NCI-H446 treated with DMSO at 0.1 percent for 48 hours (cell line): ENCODE data around the gene PDE8B.
"Not testable (repeated sequence)": the region's sequence is repeated elsewhere in the genome, so short reads cannot be mapped to it uniquely, and the experiment has no call there.

Experiments used
- DNase-seq: peaks from one replicate; lab custom pipeline; 2025; lab: John Stamatoyannopoulos, UW

The PDE8B gene

GRCh38 chr5:77366717-77367500 lies 156.4 kb downstream of the PDE8B start:
- DNase-seq: no peak

- DNase-seq: no peak
Observed at GRCh38 chr5:77367741-77368140, 157.3 kb downstream of the PDE8B start.

- no peak for DNase-seq
Observed at GRCh38 chr5:77368367-77368766, 157.9 kb downstream of the PDE8B start.

DNA sequence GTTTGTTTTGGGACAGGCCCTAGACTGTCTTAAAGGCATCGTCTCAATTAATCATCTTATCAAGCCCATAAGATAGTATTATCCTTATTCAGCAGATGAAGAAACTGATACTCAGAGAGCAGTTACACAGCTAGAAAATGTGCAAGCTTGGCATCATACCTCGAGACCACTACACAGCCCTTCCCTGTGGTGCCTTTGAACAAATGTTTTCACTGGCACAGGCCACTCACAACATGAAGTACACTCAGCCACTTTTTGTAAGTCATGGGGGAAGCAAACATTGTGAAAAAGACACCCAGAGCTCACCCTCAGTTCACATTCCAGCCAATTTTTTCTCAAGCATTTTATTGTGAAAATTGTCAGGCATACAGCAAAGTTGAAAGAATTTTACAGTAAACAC lies 159.1 kb downstream of the PDE8B start:
- no peak for DNase-seq

GRCh38 chr5:77374686-77375085 lies 164.2 kb downstream of the PDE8B start:
- DNase-seq: no peak

GRCh38 chr5:77376609-77377300 lies 166.3 kb downstream of the PDE8B start:
- DNase-seq: no peak

DNA sequence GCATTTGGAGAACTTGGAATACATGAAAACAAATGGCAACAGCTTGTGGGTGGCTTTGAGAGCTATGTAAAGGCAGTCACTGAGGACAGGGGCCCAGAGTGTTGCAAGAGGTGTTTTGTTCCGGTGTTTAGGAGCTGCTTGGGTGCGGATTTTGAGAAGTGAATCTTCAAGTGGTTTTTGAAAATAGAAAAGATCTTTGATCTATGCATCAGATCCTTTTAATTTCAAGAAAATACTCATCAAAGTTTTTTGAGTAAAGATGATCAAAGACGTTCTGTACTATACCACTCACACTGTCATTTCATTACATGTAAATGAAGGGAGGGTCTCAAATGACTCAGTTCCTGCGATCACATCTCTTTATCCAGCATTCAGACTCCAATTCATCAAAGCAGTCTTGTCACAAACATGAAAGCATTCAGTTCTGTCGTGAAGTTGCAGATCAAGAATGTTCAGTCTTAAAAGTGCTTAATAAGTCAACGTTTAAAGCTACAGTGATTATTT lies 169.1 kb downstream of the PDE8B start:
- no peak for DNase-seq

GRCh38 chr5:77380636-77381035 lies 170.2 kb downstream of the PDE8B start:
- DNase-seq: no peak

GRCh38 chr5:77383336-77383735 lies 172.9 kb downstream of the PDE8B start:
- not testable (repeated sequence) for DNase-seq

GRCh38 chr5:77386340-77386739 lies 175.9 kb downstream of the PDE8B start:
- not testable (repeated sequence) for DNase-seq

DNA sequence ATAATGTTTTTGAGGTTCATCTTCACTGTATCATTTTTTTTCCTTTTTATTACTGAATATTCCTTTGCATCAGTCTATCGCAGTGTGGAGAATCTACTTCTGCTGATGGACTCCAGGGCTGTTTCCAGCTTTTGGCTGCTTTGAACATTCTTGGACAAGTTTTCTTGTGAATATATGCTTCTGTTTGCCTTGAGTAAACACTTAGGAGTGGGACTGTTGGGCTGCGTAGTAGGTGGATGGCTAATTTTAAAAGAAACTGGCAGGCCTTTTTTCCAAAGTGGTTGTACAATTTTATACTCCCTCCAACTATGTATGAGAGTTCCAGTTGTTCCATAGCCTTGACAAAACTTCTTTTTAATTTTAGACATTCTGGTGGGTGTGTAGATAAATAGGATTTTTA lies 179.3 kb downstream of the PDE8B start:
- DNase-seq: no peak

- DNase-seq: no peak
Observed at GRCh38 chr5:77390221-77390620, 179.7 kb downstream of the PDE8B start.

DNA sequence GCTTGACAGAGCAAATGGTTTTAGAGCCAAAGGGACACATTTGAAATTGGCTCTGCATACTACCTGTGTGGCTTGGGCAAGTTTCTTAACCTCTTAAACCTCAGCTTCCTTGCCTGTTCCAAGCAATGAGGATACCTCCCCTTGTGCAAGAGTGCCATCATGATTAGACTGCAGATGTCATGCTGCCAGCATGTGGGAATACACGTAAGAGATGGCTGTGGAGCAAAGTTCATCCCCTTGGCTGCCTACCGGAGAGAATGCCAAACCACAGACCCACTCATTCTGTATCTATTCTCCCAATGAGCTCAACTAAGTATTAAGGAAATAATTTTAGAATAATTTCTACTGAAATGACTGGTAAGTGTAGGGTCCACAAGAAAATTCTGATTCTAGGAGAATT lies 180.3 kb downstream of the PDE8B start:
- no peak for DNase-seq

GRCh38 chr5:77391240-77391765 lies 180.8 kb downstream of the PDE8B start:
- DNase-seq: no peak

DNA sequence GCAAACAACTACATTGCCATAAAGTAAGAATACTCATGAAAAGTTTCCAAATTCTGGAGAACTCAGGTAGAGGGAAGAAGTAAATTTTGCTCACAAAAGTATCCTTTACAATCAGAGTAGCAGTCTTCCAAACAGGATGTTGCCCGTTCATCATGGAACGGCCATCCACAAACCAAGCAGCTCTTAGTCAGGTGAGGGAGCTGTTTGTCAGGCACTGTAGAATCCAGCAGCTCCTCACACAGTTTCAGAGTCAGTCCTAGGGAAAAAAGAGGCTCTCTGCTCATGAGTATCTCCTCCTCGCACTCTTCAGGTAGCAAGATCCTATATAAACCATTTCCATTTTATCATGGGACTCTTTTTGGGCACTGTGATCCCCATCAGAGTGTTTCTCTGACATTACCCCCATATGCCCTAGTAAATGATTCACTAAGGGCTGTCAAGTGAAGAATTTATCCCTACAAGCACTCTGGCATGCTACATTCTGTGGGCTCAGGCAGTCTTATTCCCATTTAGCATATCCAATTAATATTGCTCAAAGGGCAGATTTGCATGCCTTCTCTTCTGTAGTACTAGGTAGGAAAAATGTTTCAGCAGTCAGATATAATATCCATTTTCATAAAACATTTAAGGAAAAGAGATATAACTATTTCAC lies 183.7 kb downstream of the PDE8B start:
- no peak for DNase-seq

- DNase-seq: no peak
Observed at GRCh38 chr5:77396017-77396416, 185.5 kb downstream of the PDE8B start.

DNA sequence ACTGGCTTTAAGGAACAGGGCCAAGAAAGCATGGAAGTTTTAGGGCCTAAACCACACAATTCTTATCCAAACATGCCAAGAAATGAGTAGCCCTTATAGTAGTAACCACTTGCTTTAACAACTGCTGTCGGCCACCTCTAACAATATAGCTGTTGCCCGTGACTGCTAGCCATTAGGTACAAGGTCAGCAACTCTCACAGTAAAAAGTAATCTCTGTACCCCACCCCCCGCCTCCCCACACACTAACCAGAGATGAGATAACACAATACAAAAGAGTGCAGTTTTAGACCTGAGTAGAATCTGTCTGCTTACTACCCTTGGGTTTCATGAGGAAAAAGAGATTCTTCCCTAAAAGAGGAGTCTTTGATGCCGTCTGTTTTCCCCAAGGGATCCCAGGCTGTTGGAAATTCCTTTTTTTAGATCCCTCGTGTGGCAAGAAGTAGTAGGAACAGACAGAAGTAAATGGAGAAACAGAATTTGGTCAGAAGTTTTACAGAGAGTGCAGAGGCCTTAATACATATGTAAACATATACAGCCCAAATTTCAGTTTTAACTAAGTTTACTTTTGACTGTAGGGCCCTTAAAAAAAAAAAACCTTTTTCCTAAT lies 187.3 kb downstream of the PDE8B start:
- DNase-seq: no peak

DNA sequence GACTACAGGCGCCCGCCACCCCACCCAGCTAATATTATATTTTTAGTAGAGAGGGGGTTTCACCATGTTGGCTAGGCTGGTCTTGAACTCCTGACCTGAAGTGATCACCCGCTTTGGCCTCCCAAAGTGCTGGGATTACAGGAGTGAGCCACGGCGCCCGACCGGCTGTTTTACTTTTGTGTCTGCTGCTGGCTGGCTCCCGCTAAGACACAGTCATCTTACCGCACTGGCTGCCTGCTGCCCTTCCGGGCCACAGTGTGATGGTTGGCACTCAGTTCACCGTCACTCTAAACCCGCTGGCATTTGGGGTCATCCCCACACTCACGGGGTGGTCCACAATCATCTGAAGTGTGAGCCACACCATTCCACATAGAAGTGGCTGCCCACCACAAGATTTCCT lies 188.0 kb downstream of the PDE8B start:
- no peak for DNase-seq

- DNase-seq: no peak
Observed at GRCh38 chr5:77398896-77399295, 188.4 kb downstream of the PDE8B start.

- no peak for DNase-seq
Observed at GRCh38 chr5:77400645-77401044, 190.2 kb downstream of the PDE8B start.

DNA sequence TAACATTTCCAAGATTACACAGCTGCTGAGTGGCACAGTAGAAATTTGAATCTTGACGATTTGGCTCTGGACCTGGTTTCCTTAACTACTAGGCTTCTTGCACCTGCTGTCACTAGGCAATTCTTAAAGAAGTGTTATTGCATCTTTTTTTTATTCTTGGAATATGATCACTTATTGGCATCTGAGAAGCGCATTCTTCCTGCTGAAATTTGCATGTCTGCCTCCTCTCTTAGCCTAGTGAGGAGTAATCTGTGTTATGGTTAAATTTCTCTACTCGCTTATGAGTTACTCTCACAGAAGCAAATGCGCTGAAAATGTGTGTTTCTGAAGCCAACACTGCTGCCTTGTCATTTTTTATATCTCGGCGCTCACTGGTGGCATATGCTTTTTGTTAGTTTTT lies 192.3 kb downstream of the PDE8B start:
- no peak for DNase-seq

DNA sequence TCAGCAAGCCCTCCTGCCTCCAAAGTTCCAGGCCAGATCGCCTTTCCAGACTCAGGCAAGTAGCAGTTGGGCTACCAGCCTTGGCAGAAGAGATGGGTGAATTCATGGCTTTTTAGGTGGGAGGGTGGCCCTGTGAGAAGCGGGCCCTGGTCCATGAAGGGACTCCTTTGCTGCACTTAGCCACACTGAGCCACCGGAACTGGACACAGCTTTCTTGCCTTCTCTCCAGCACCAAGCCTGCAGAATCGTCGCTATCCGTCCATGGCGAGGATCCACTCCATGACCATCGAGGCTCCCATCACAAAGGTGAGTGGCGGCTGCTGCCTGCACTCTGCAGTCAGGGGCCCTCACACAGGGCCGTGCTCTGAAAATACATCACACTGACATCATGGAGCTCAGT lies 196.7 kb downstream of the PDE8B start:
- no peak for DNase-seq
